K562 (cell line): Measurements from ENCODE around the gene ZNF302. TPM values are rescaled to one million over a fixed set of nuclear protein-coding genes. Genes with fewer than 3 reads are reported as not detected.

Source experiments
- BHLHE40 ChIP-seq: IDR thresholded peaks from 2 replicates; pipeline ENCODE4 v1.6.1; 2011; ENCODE audit warnings: low read length, improper control_type of control experiment
- CXXC5 ChIP-seq: fragments of 250-450 bp; sonication (Bioruptor Pico); IDR thresholded peaks from 2 replicates; pipeline ENCODE4 v1.8.0; 2022; ENCODE audit warnings: inconsistent platforms, mild to moderate bottlenecking, moderate library complexity
- GTF2A2 ChIP-seq: IDR thresholded peaks from 2 replicates; pipeline ENCODE4 v1.6.1; 2016; ENCODE audit warnings: mild to moderate bottlenecking, missing genetic modification characterization, missing compliant biosample characterization
- KHSRP ChIP-seq: fragments of 450-650 bp; IDR thresholded peaks from 2 replicates; pipeline ENCODE4 v1.6.1; 2017
- MAZ ChIP-seq, 2 experiments: fragments of 450-650 bp in 1 of 2; sonication (generic) in 1 of 2; formaldehyde crosslinking; IDR thresholded peaks in 1 of 2; conservative IDR thresholded peaks in 1 of 2; 2 replicates each; pipeline versions ENCODE4 v1.4.0 to v1.5.0; 2020; ENCODE audit warnings: mild to moderate bottlenecking in 1 of 2, missing genetic modification reagents in 1 of 2
- RAD21 ChIP-seq, 2 experiments: fragments of 250-450 bp in 1 of 2; fragments of 450-650 bp in 1 of 2; sonication (Bioruptor Pico) in 1 of 2; formaldehyde crosslinking in 1 of 2; IDR thresholded peaks in 1 of 2; conservative IDR thresholded peaks in 1 of 2; 2 replicates each; pipeline versions ENCODE4 v1.4.0 to v1.8.0; 2020 to 2022; ENCODE audit warnings: mild to moderate bottlenecking in 2 of 2, moderate library complexity in 1 of 2
- RFX1 ChIP-seq: fragments of 450-650 bp; IDR thresholded peaks from 2 replicates; pipeline ENCODE4 v1.6.1; 2016; ENCODE audit warnings: mild to moderate bottlenecking, moderate library complexity
- SIX5 ChIP-seq, 2 experiments: IDR thresholded peaks; 2 replicates each; pipeline ENCODE4 v1.6.1; 2011; ENCODE audit warnings: low read length in 2 of 2, borderline replicate concordance in 1 of 2, low read depth in 1 of 2, mild to moderate bottlenecking in 1 of 2, moderate library complexity in 1 of 2; ENCODE audit not compliant: insufficient read depth in 1 of 2
- TRIM28 ChIP-seq: fragments of 450-650 bp; IDR thresholded peaks from 2 replicates; pipeline ENCODE4 v1.6.1; 2017
- ZNF24 ChIP-seq: fragments of 450-650 bp; IDR thresholded peaks from 2 replicates; pipeline ENCODE4 v1.6.1; 2016
- ZNF41 ChIP-seq: fragments of 250-450 bp; sonication (Bioruptor Pico); conservative IDR thresholded peaks from 2 replicates; pipeline ENCODE4 v1.4.0; 2020; ENCODE audit warnings: mild to moderate bottlenecking
- ZNF778 ChIP-seq: fragments of 450-650 bp; formaldehyde crosslinking; IDR thresholded peaks from 2 replicates; pipeline ENCODE4 v1.4.0; 2020; ENCODE audit warnings: mild to moderate bottlenecking, moderate library complexity
- polyA plus RNA-seq, 8 experiments: library from polyadenylated mRNA; depleted of rRNA in 4 of 8; stranded (reverse) in 5 of 8; unstranded in 3 of 8; fragments of >200 nt; fragmentation: Nextera tagmentation in 2 of 8; fragmentation: Illumina TruSeq in 1 of 8; extraction: Ambion mirVana in 2 of 8; extraction: Trizol in 1 of 8; gene quantifications; 2 replicates each; pipeline versions ENCODE4 v1.2.1 to v1.2.3, GENCODE V29; 2011 to 2014; ENCODE audit warnings: inconsistent platforms in 1 of 8, missing spikeins in 1 of 8
- total RNA-seq, 7 experiments: library from RNA; depleted of rRNA in 6 of 7; stranded (reverse); fragments of >200 nt in 6 of 7; fragmentation: Illumina TruSeq in 2 of 7; extraction: Trizol in 2 of 7; gene quantifications; 2 replicates each; pipeline versions ENCODE4 v1.2.1 to v1.2.3, GENCODE V29; 2011 to 2021; ENCODE audit warnings: low replicate concordance in 1 of 7
- TF ChIP-seq, protein P1 (sequence below): fragments of 200-800 bp; sonication (Bioruptor generic); IDR thresholded peaks from 2 replicates; pipeline ENCODE4 v1.6.1; 2017; ENCODE audit warnings: missing genetic modification characterization, missing compliant biosample characterization
- TF ChIP-seq, protein P2 (sequence below): fragments of 450-650 bp; IDR thresholded peaks from 2 replicates; pipeline ENCODE4 v1.6.1; 2016; ENCODE audit warnings: antibody characterized with exemption
- TF ChIP-seq, protein P3 (sequence below): fragments of 250-450 bp; sonication (Bioruptor Pico); IDR thresholded peaks from 2 replicates; pipeline ENCODE4 v1.9.0; 2021; ENCODE audit warnings: mild to moderate bottlenecking, inconsistent platforms
- TF ChIP-seq, protein P4 (sequence below): fragments of 450-650 bp; IDR thresholded peaks from 2 replicates; pipeline ENCODE4 v1.6.1; 2016
- TF ChIP-seq, protein P5 (sequence below): IDR thresholded peaks from 2 replicates; pipeline ENCODE4 v1.6.1; 2016; ENCODE audit warnings: missing genetic modification characterization, missing compliant biosample characterization
- TF ChIP-seq, protein P6 (sequence below): IDR thresholded peaks from 2 replicates; pipeline ENCODE4 v1.6.1; 2011; ENCODE audit warnings: borderline replicate concordance, low read depth, mild to moderate bottlenecking, moderate library complexity, low read length; ENCODE audit not compliant: insufficient read depth, poor library complexity, severe bottlenecking

Gene ZNF302
- total and polyA plus RNA-seq, 9 of the 15 experiments (the other 6 are each of a cell fraction or from before 2014, with no cell fraction given) = 0.08 to 1.0 (median 0.27) TPM; not detected in 1

DNA sequence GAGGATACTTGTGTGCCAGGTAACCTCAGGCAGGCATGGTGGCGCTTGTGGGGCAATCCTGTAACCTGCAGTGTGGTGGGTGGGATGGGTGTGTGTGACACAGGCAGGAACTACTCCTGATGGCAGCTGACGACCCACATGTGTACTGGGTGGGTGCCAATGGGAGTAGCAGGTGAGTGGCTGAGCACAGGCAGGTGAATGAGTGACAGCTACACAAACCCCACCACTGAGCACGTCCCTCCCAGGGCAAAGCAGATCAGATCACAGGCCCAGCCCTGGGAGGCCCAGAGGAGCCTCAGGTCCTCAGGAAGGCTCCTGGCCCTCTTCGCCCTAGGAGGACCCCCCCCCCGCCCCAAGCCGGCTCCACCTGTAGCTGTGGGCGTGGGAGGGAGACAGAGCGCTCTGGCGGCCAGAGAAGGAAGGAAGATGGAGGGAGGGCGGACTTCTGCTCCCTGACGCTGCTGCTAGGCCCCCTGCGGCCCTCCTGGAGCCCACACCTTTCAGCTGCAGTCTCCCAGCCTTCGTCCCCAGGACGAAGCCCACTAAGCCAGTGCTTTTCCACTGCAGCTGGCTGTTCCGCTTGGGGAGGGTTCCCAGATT, 55.2 kb downstream of the ZNF302 start (continued):
- TF ChIP-seq ZNF778 (CRISPR knock-in tag) (no peak), ZNF24 (no peak), RAD21 (CRISPR knock-in tag; conservative IDR thresholded peaks at IDR 0.05 in 1 of 2, IDR thresholded peaks at IDR 0.05 in 1 of 2) (0 out of 4 replicates have a peak, but pooled peaks of 1 of the 2 experiments have one; percentile 7), KHSRP (no peak), SIX5 (IDR thresholded peaks at IDR 0.05; ENCODE audit: borderline replicate concordance in 1 of 2, insufficient read depth in 1 of 2, low read depth in 1 of 2, low read length in 2 of 2) (no peak), CXXC5 (CRISPR knock-in tag) (no peak), BHLHE40 (no peak), RFX1 (no peak), MAZ (CRISPR knock-in tag; conservative IDR thresholded peaks at IDR 0.05 in 1 of 2, IDR thresholded peaks at IDR 0.05 in 1 of 2) (0 out of 4 replicates have a peak, but pooled peaks of 1 of the 2 experiments have one; percentile 12), GTF2A2 (tag) (no peak), TRIM28 (no peak), ZNF41 (CRISPR knock-in tag) (no peak)
- TF ChIP-seq, protein P1, sequence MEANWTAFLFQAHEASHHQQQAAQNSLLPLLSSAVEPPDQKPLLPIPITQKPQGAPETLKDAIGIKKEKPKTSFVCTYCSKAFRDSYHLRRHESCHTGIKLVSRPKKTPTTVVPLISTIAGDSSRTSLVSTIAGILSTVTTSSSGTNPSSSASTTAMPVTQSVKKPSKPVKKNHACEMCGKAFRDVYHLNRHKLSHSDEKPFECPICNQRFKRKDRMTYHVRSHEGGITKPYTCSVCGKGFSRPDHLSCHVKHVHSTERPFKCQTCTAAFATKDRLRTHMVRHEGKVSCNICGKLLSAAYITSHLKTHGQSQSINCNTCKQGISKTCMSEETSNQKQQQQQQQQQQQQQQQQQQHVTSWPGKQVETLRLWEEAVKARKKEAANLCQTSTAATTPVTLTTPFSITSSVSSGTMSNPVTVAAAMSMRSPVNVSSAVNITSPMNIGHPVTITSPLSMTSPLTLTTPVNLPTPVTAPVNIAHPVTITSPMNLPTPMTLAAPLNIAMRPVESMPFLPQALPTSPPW (CRISPR knock-in tag) = peak; percentile 53
- TF ChIP-seq, protein P2, sequence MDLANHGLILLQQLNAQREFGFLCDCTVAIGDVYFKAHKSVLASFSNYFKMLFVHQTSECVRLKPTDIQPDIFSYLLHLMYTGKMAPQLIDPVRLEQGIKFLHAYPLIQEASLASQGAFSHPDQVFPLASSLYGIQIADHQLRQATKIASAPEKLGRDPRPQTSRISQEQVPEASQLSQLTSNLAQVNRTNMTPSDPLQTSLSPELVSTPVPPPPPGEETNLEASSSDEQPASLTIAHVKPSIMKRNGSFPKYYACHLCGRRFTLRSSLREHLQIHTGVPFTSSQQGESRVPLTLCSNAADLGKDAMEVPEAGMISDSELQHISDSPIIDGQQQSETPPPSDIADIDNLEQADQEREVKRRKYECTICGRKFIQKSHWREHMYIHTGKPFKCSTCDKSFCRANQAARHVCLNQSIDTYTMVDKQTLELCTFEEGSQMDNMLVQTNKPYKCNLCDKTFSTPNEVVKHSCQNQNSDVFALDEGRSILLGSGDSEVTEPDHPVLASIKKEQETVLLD = no peak
- TF ChIP-seq, protein P3, sequence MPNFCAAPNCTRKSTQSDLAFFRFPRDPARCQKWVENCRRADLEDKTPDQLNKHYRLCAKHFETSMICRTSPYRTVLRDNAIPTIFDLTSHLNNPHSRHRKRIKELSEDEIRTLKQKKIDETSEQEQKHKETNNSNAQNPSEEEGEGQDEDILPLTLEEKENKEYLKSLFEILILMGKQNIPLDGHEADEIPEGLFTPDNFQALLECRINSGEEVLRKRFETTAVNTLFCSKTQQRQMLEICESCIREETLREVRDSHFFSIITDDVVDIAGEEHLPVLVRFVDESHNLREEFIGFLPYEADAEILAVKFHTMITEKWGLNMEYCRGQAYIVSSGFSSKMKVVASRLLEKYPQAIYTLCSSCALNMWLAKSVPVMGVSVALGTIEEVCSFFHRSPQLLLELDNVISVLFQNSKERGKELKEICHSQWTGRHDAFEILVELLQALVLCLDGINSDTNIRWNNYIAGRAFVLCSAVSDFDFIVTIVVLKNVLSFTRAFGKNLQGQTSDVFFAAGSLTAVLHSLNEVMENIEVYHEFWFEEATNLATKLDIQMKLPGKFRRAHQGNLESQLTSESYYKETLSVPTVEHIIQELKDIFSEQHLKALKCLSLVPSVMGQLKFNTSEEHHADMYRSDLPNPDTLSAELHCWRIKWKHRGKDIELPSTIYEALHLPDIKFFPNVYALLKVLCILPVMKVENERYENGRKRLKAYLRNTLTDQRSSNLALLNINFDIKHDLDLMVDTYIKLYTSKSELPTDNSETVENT = no peak
- TF ChIP-seq, protein P4, sequence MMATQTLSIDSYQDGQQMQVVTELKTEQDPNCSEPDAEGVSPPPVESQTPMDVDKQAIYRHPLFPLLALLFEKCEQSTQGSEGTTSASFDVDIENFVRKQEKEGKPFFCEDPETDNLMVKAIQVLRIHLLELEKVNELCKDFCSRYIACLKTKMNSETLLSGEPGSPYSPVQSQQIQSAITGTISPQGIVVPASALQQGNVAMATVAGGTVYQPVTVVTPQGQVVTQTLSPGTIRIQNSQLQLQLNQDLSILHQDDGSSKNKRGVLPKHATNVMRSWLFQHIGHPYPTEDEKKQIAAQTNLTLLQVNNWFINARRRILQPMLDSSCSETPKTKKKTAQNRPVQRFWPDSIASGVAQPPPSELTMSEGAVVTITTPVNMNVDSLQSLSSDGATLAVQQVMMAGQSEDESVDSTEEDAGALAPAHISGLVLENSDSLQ = peak; percentile 67
- TF ChIP-seq, protein P5, sequence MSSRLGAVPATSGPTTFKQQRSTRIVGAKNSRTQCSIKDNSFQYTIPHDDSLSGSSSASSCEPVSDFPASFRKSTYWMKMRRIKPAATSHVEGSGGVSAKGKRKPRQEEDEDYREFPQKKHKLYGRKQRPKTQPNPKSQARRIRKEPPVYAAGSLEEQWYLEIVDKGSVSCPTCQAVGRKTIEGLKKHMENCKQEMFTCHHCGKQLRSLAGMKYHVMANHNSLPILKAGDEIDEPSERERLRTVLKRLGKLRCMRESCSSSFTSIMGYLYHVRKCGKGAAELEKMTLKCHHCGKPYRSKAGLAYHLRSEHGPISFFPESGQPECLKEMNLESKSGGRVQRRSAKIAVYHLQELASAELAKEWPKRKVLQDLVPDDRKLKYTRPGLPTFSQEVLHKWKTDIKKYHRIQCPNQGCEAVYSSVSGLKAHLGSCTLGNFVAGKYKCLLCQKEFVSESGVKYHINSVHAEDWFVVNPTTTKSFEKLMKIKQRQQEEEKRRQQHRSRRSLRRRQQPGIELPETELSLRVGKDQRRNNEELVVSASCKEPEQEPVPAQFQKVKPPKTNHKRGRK (tag) = no peak
- TF ChIP-seq, protein P6, sequence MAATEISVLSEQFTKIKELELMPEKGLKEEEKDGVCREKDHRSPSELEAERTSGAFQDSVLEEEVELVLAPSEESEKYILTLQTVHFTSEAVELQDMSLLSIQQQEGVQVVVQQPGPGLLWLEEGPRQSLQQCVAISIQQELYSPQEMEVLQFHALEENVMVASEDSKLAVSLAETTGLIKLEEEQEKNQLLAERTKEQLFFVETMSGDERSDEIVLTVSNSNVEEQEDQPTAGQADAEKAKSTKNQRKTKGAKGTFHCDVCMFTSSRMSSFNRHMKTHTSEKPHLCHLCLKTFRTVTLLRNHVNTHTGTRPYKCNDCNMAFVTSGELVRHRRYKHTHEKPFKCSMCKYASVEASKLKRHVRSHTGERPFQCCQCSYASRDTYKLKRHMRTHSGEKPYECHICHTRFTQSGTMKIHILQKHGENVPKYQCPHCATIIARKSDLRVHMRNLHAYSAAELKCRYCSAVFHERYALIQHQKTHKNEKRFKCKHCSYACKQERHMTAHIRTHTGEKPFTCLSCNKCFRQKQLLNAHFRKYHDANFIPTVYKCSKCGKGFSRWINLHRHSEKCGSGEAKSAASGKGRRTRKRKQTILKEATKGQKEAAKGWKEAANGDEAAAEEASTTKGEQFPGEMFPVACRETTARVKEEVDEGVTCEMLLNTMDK = peak; percentile 32
